Smooth muscle cell (in vitro differentiated cells): Measurements from ENCODE around the gene CEACAM16. TPM values are rescaled to one million over a fixed set of nuclear protein-coding genes. Genes with fewer than 3 reads are reported as not detected.

Source experiments
- DNase-seq: peaks from one replicate; lab custom pipeline; 2025; ENCODE audit not compliant: unreplicated experiment; lab: John Stamatoyannopoulos, UW
- H2AFZ ChIP-seq: fragments of 200-600 bp; sonication (generic); 2 replicates; pipeline ENCODE4 v1.6.0; 2016; ENCODE audit warnings: antibody characterized with exemption, low read depth, mild to moderate bottlenecking
- H3F3A ChIP-seq: fragments of 200-600 bp; sonication (generic); 2 replicates; pipeline ENCODE4 v1.6.0; 2017; ENCODE audit warnings: antibody characterized with exemption, low read depth
- H3K27ac ChIP-seq: fragments of 200-600 bp; sonication (generic); 2 replicates; pipeline ENCODE4 v1.5.1; 2016; ENCODE audit warnings: low read depth, mild to moderate bottlenecking
- H3K27me3 ChIP-seq: fragments of 200-600 bp; sonication (generic); 2 replicates; pipeline ENCODE4 v1.6.1; 2016; ENCODE audit warnings: low read depth, mild to moderate bottlenecking
- H3K36me3 ChIP-seq: fragments of 200-600 bp; sonication (generic); 2 replicates; pipeline ENCODE4 v1.5.1; 2016; ENCODE audit warnings: low read depth
- H3K4me1 ChIP-seq: fragments of 200-600 bp; sonication (generic); 2 replicates; pipeline ENCODE4 v1.5.1; 2016; ENCODE audit warnings: low read depth
- H3K4me2 ChIP-seq: fragments of 200-600 bp; sonication (generic); 2 replicates; pipeline ENCODE4 v1.6.0; 2016; ENCODE audit warnings: mild to moderate bottlenecking
- H3K4me3 ChIP-seq: fragments of 200-600 bp; sonication (generic); 2 replicates; pipeline ENCODE4 v1.5.1; 2016; ENCODE audit warnings: mild to moderate bottlenecking
- H3K79me2 ChIP-seq: fragments of 200-600 bp; sonication (generic); 2 replicates; pipeline ENCODE4 v1.6.0; 2016; ENCODE audit warnings: low read depth, mild to moderate bottlenecking
- H3K9ac ChIP-seq: fragments of 200-600 bp; sonication (generic); 2 replicates; pipeline ENCODE4 v1.6.0; 2016; ENCODE audit warnings: low read depth
- H3K9me3 ChIP-seq: fragments of 200-600 bp; sonication (generic); replicated peaks from 2 replicates; pipeline ENCODE4 v1.5.1; 2016; ENCODE audit warnings: low read depth
- H4K20me1 ChIP-seq: fragments of 200-600 bp; sonication (generic); 2 replicates; pipeline ENCODE4 v1.6.0; 2016; ENCODE audit warnings: low read depth
- WGBS: methylation state at CpG from one replicate; pipeline ENCODE4 v1.1.7; 2016; ENCODE audit warnings: low lambda C conversion rate; 5-methylcytosine and 5-hydroxymethylcytosine counted together
- polyA plus RNA-seq: library from polyadenylated mRNA; unstranded; fragments of >200 nt; fragmentation: Nextera tagmentation; extraction: Ambion mirVana; gene quantifications from 2 replicates; pipeline ENCODE4 v1.2.1, GENCODE V29; 2016
- total RNA-seq: library from RNA; depleted of rRNA; stranded (reverse); fragments of >200 nt; gene quantifications from 2 replicates; pipeline ENCODE4 v1.2.3, GENCODE V29; 2014
- TF ChIP-seq, protein P1 (sequence below): fragments of 200-600 bp; sonication (generic); IDR thresholded peaks from 2 replicates; pipeline ENCODE4 v1.5.1; 2017; ENCODE audit warnings: borderline replicate concordance, mild to moderate bottlenecking, antibody characterized with exemption; ENCODE audit not compliant: insufficient read depth, poor library complexity, severe bottlenecking

Gene CEACAM16
- total and polyA plus RNA-seq, 2 experiments from 2014 or later, result not detected

- TF ChIP-seq, protein P1, sequence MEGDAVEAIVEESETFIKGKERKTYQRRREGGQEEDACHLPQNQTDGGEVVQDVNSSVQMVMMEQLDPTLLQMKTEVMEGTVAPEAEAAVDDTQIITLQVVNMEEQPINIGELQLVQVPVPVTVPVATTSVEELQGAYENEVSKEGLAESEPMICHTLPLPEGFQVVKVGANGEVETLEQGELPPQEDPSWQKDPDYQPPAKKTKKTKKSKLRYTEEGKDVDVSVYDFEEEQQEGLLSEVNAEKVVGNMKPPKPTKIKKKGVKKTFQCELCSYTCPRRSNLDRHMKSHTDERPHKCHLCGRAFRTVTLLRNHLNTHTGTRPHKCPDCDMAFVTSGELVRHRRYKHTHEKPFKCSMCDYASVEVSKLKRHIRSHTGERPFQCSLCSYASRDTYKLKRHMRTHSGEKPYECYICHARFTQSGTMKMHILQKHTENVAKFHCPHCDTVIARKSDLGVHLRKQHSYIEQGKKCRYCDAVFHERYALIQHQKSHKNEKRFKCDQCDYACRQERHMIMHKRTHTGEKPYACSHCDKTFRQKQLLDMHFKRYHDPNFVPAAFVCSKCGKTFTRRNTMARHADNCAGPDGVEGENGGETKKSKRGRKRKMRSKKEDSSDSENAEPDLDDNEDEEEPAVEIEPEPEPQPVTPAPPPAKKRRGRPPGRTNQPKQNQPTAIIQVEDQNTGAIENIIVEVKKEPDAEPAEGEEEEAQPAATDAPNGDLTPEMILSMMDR, result peak; percentile 7
- no peaks in the 10 kb centered on the region for H3K27me3 ChIP-seq
- H3K79me2 ChIP-seq, result no peaks in the 10 kb centered on the region
- DNase-seq, result no peak
- no peak overlapping the region for H3K4me3 ChIP-seq
- no peaks in the 10 kb centered on the region for H3K9me3 ChIP-seq
- H3K4me1 ChIP-seq, result peaks cover 3% of the 10 kb centered on the region
- H4K20me1 ChIP-seq, result no peaks in the 10 kb centered on the region
- H3K9ac ChIP-seq, result no peak overlapping the region
- WGBS, result 68% methylated on average over 3 of the region's 3 CpGs
- peak overlapping the region; percentile 94 for H3K27ac ChIP-seq
- no peak overlapping the region for H3K4me2 ChIP-seq
- H3K36me3 ChIP-seq, result no peaks in the 10 kb centered on the region
- peaks cover 28% of the 10 kb centered on the region for H3F3A ChIP-seq
- no peak overlapping the region for H2AFZ ChIP-seq
Observed at GRCh38 chr19:44740351-44740824, 41.4 kb downstream of the CEACAM16 start.

DNA sequence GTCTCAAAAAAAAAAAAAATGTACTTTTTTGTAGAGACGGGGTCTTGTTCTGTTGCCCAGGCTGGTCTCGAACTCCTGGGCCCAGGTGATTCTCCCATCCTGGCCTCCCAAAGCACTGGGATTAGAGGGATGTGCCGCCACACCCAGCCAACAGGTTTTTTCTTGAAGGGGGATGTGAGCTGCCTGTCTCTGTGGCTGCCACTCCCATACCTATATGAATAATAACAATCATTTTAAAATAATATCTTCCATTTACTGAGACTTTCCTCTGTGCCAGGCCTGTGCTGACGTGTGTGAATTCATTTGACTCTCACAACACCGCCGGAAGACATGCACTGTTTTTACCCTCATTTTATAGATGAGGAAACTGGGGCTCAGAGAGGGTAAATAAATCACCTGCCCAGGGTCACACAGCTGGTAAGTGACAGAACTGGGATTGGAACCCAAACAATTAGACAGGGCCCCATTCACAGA lies 42.3 kb downstream of the CEACAM16 start:
- H3K4me2 ChIP-seq, result peak overlapping the region; percentile 31
- no peaks in the 10 kb centered on the region for H3K79me2 ChIP-seq
- H3K36me3 ChIP-seq, result no peaks in the 10 kb centered on the region
- H4K20me1 ChIP-seq, result no peaks in the 10 kb centered on the region
- no peaks in the 10 kb centered on the region for H3K27me3 ChIP-seq
- TF ChIP-seq, protein P1, result no peak
- 57% methylated on average over 6 of the region's 6 CpGs for WGBS
- H3K4me3 ChIP-seq, result no peak overlapping the region
- peak overlapping the region; percentile 94 for H3K27ac ChIP-seq
- H3K9me3 ChIP-seq, result no peaks in the 10 kb centered on the region
- no peak for DNase-seq
- H3K4me1 ChIP-seq, result peaks cover 3% of the 10 kb centered on the region
- H3F3A ChIP-seq, result peaks cover 28% of the 10 kb centered on the region
- H2AFZ ChIP-seq, result no peak overlapping the region
- H3K9ac ChIP-seq, result peak overlapping the region; percentile 83

DNA sequence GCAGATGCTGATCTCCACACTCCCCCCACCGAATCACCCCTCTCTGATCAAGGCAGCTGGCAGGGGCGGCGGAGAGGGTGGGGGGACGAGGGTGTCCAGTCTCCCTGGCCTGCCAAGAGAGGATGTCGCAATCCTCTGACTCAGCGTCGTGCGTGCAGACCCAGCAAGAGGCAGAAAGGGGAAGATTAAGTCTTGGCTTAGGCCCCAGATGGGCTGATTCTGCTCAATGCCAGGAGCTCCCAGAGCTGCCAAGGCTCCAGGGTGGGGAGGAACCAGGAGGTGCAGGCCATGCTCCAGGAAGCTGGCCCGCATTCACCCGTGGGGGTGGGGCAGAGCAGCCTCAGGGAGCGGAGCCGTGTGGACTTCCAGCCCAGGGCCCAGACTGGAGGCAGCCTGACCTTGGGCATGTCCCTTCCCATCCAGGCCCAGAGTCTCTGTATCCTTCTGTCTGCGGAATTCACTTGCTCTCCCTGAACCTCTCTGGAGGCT lies 42.9 kb downstream of the CEACAM16 start:
- peak overlapping the region; percentile 83 for H3K9ac ChIP-seq
- H4K20me1 ChIP-seq, result no peaks in the 10 kb centered on the region
- no peak overlapping the region for H2AFZ ChIP-seq
- H3K36me3 ChIP-seq, result no peaks in the 10 kb centered on the region
- H3K4me3 ChIP-seq, result no peak overlapping the region
- TF ChIP-seq, protein P1, result no peak
- WGBS, result 4% methylated on average over 9 of the region's 13 CpGs
- no peaks in the 10 kb centered on the region for H3K9me3 ChIP-seq
- no peaks in the 10 kb centered on the region for H3K27me3 ChIP-seq
- H3K4me2 ChIP-seq, result peak overlapping the region; percentile 42
- peak overlapping the region; percentile 94 for H3K27ac ChIP-seq
- H3K79me2 ChIP-seq, result no peaks in the 10 kb centered on the region
- H3F3A ChIP-seq, result peaks cover 28% of the 10 kb centered on the region
- peaks cover 3% of the 10 kb centered on the region for H3K4me1 ChIP-seq
- DNase-seq, result peak; percentile 82
